Mesenchymal stem cell (in vitro differentiated cells and primary cell): Measurements from ENCODE around the gene RPS6KA6.

ENCODE experiments used
- DNase-seq: peaks from one replicate; pipeline ENCODE4 v3.0.0-alpha.2; 2013
- H2AFZ ChIP-seq: one replicate; pipeline ENCODE4 v1.6.1; 2013; ENCODE audit warnings: low read depth, mild to moderate bottlenecking, control low read depth, inconsistent platforms, low read length, moderate library complexity
- H2AK5ac ChIP-seq: 2 replicates; pipeline ENCODE4 v1.6.1; 2013; ENCODE audit warnings: low read length, moderate library complexity, mild to moderate bottlenecking, inconsistent platforms; ENCODE audit not compliant: severe bottlenecking
- H2BK120ac ChIP-seq: one replicate; pipeline ENCODE4 v1.6.1; 2013; ENCODE audit warnings: low read depth, mild to moderate bottlenecking, inconsistent platforms, low read length, moderate library complexity
- H2BK12ac ChIP-seq, 2 experiments: one replicate each; pipeline ENCODE4 v1.6.1; 2013; ENCODE audit warnings: inconsistent platforms in 2 of 2, low read length in 2 of 2, mild to moderate bottlenecking in 2 of 2, moderate library complexity in 2 of 2, control low read depth in 1 of 2
- H2BK15ac ChIP-seq: one replicate; pipeline ENCODE4 v1.6.1; 2013; ENCODE audit warnings: mild to moderate bottlenecking, low read depth, inconsistent platforms; ENCODE audit not compliant: poor library complexity, severe bottlenecking
- H2BK5ac ChIP-seq: 2 replicates; pipeline ENCODE4 v1.6.1; 2013; ENCODE audit warnings: low read depth, mild to moderate bottlenecking, low read length, control low read depth, inconsistent platforms; ENCODE audit not compliant: poor library complexity, severe bottlenecking
- H3K14ac ChIP-seq, 2 experiments: one replicate each; pipeline ENCODE4 v1.6.1; 2013; ENCODE audit warnings: inconsistent platforms in 2 of 2, low read length in 2 of 2, control low read depth in 1 of 2, mild to moderate bottlenecking in 1 of 2, moderate library complexity in 1 of 2
- H3K18ac ChIP-seq, 2 experiments: one replicate each; pipeline ENCODE4 v1.6.1; 2013; ENCODE audit warnings: inconsistent platforms in 2 of 2, low read length in 2 of 2, control low read depth in 1 of 2, low read depth in 1 of 2, mild to moderate bottlenecking in 1 of 2
- H3K23ac ChIP-seq, 2 experiments: one replicate each; pipeline ENCODE4 v1.6.1; 2013; ENCODE audit warnings: inconsistent platforms in 2 of 2, low read length in 2 of 2, mild to moderate bottlenecking in 2 of 2, moderate library complexity in 2 of 2, control low read depth in 1 of 2
- H3K27ac ChIP-seq: 2 replicates; pipeline ENCODE4 v1.5.1; 2013; ENCODE audit warnings: mild to moderate bottlenecking, moderate library complexity, low read length, control low read depth, inconsistent platforms; ENCODE audit not compliant: poor library complexity, severe bottlenecking
- H3K27me3 ChIP-seq, 2 experiments: 2 replicates each; pipeline versions ENCODE4 v1.6.1 to v1.7.0; 2013; ENCODE audit warnings: low read length in 2 of 2, mild to moderate bottlenecking in 2 of 2, moderate library complexity in 2 of 2, control low read depth in 1 of 2, inconsistent platforms in 1 of 2; ENCODE audit not compliant: control insufficient read depth in 1 of 2, insufficient read depth in 1 of 2
- H3K36me3 ChIP-seq, 2 experiments: 2 replicates each; pipeline versions ENCODE4 v1.6.1 to v1.7.0; 2013; ENCODE audit warnings: low read length in 2 of 2, control low read depth in 1 of 2, inconsistent platforms in 1 of 2, low read depth in 1 of 2, mild to moderate bottlenecking in 1 of 2; ENCODE audit not compliant: insufficient read depth in 2 of 2, control insufficient read depth in 1 of 2
- H3K4ac ChIP-seq, 2 experiments: one replicate each; pipeline ENCODE4 v1.6.1; 2013; ENCODE audit warnings: inconsistent platforms in 2 of 2, low read length in 2 of 2, mild to moderate bottlenecking in 2 of 2, moderate library complexity in 2 of 2, control low read depth in 1 of 2, low read depth in 1 of 2
- H3K4me1 ChIP-seq: 2 replicates; pipeline ENCODE4 v1.6.1; 2013; ENCODE audit warnings: low read depth, low read length, control low read depth; ENCODE audit not compliant: control insufficient read depth, insufficient read depth
- H3K4me2 ChIP-seq: 2 replicates; pipeline ENCODE4 v1.6.1; 2013; ENCODE audit warnings: low read length, mild to moderate bottlenecking, inconsistent platforms; ENCODE audit not compliant: poor library complexity, severe bottlenecking
- H3K4me3 ChIP-seq, 2 experiments: 2 replicates each; pipeline versions ENCODE4 v1.5.1 to v1.7.0; 2013; ENCODE audit warnings: low read length in 2 of 2, mild to moderate bottlenecking in 2 of 2, control low read depth in 1 of 2, low read depth in 1 of 2; ENCODE audit not compliant: insufficient read depth in 1 of 2
- H3K79me1 ChIP-seq: replicated peaks from 2 replicates; pipeline ENCODE4 v1.6.1; 2013; ENCODE audit warnings: mild to moderate bottlenecking, control low read depth, low read length, inconsistent platforms; ENCODE audit not compliant: poor library complexity, severe bottlenecking
- H3K9ac ChIP-seq: 2 replicates; pipeline ENCODE4 v1.7.0; 2013; ENCODE audit warnings: mild to moderate bottlenecking, low read length, moderate library complexity
- H3K9me3 ChIP-seq: 2 replicates; pipeline ENCODE4 v1.7.0; 2013; ENCODE audit warnings: mild to moderate bottlenecking, low read length; ENCODE audit not compliant: control insufficient read depth
- H4K8ac ChIP-seq: one replicate; pipeline ENCODE4 v1.6.1; 2013; ENCODE audit warnings: inconsistent platforms, mild to moderate bottlenecking, low read length, moderate library complexity
- H4K91ac ChIP-seq: one replicate; pipeline ENCODE4 v1.6.1; 2013; ENCODE audit warnings: mild to moderate bottlenecking, low read length, inconsistent platforms
- WGBS: methylation state at CpG from one replicate; pipeline ENCODE4 v1.1.7; 2013; ENCODE audit warnings: mixed read lengths; 5-methylcytosine and 5-hydroxymethylcytosine counted together

The RPS6KA6 gene

GRCh38 chrX:84161641-84162040, 26.4 kb downstream of the RPS6KA6 start:
- H3K79me1 ChIP-seq = no peaks in the 10 kb centered on the region
- H4K91ac ChIP-seq = no peak overlapping the region
- H3K4me1 ChIP-seq = no peaks in the 10 kb centered on the region
- H3K18ac ChIP-seq = no peak overlapping the region
- no peaks in the 10 kb centered on the region for H3K9me3 ChIP-seq
- H3K27ac ChIP-seq = no peak overlapping the region
- H3K36me3 ChIP-seq = no peaks in the 10 kb centered on the region
- no peaks in the 10 kb centered on the region for H3K27me3 ChIP-seq
- no peak overlapping the region for H3K9ac ChIP-seq
- no peak overlapping the region for H4K8ac ChIP-seq
- H3K23ac ChIP-seq = no peak overlapping the region
- DNase-seq = no peak
- H2BK5ac ChIP-seq = no peak overlapping the region
- H3K14ac ChIP-seq = no peak overlapping the region
- H2AK5ac ChIP-seq = no peak overlapping the region
- no peak overlapping the region for H3K4me3 ChIP-seq
- no peak overlapping the region for H2BK120ac ChIP-seq
- no peak overlapping the region for H2BK15ac ChIP-seq
- H3K4ac ChIP-seq = no peak overlapping the region
- H2AFZ ChIP-seq = no peak overlapping the region
- no peak overlapping the region for H3K4me2 ChIP-seq
- no peak overlapping the region for H2BK12ac ChIP-seq

- no peak overlapping the region for H3K9ac ChIP-seq
- H3K27ac ChIP-seq = no peak overlapping the region
Observed at GRCh38 chrX:84160736-84161135, 27.3 kb downstream of the RPS6KA6 start.

GRCh38 chrX:84156821-84157220, 31.2 kb downstream of the RPS6KA6 start:
- Histone ChIP-seq H3K4me1 (no peaks in the 10 kb centered on the region), H3K27ac (no peak overlapping the region), H2BK12ac (no peak overlapping the region), H3K79me1 (no peaks in the 10 kb centered on the region), H3K14ac (no peak overlapping the region), H3K4me3 (no peak overlapping the region), H3K27me3 (no peaks in the 10 kb centered on the region), H2BK120ac (no peak overlapping the region), H2AFZ (no peak overlapping the region), H3K23ac (no peak overlapping the region), H3K36me3 (no peaks in the 10 kb centered on the region), H4K91ac (no peak overlapping the region), H3K18ac (no peak overlapping the region), H3K9ac (no peak overlapping the region), H3K4me2 (no peak overlapping the region), H2BK5ac (no peak overlapping the region), H3K9me3 (no peaks in the 10 kb centered on the region), H2BK15ac (no peak overlapping the region), H3K4ac (no peak overlapping the region), H4K8ac (no peak overlapping the region), H2AK5ac (no peak overlapping the region)
- DNase-seq = no peak
- no CpG with 5 or more reads among the region's 1 CpG for WGBS

More at GRCh38 chrX:84160736-84161135, 27.3 kb downstream of the RPS6KA6 start:
- H3K9me3 ChIP-seq = no peaks in the 10 kb centered on the region
- H3K4me1 ChIP-seq = no peaks in the 10 kb centered on the region
- H3K79me1 ChIP-seq = no peaks in the 10 kb centered on the region
- H2AK5ac ChIP-seq = no peak overlapping the region
- H2BK12ac ChIP-seq = no peak overlapping the region
- H2BK120ac ChIP-seq = no peak overlapping the region
- H4K91ac ChIP-seq = no peak overlapping the region
- no peak overlapping the region for H3K23ac ChIP-seq
- no peak overlapping the region for H3K4me3 ChIP-seq
- no peaks in the 10 kb centered on the region for H3K27me3 ChIP-seq
- no peak for DNase-seq
- no peak overlapping the region for H2AFZ ChIP-seq
- no peak overlapping the region for H2BK5ac ChIP-seq
- no peaks in the 10 kb centered on the region for H3K36me3 ChIP-seq
- H4K8ac ChIP-seq = no peak overlapping the region
- no peak overlapping the region for H3K4ac ChIP-seq
- no peak overlapping the region for H3K14ac ChIP-seq
- no peak overlapping the region for H3K4me2 ChIP-seq
- no peak overlapping the region for H2BK15ac ChIP-seq
- H3K18ac ChIP-seq = no peak overlapping the region
- WGBS = 100% methylated on average over 3 of the region's 4 CpGs

GRCh38 chrX:84155938-84156337, 32.1 kb downstream of the RPS6KA6 start:
- H3K4ac ChIP-seq = no peak overlapping the region

More at GRCh38 chrX:84155938-84156337, 32.1 kb downstream of the RPS6KA6 start:
- no peak overlapping the region for H3K14ac ChIP-seq
- H2BK120ac ChIP-seq = no peak overlapping the region
- no peak overlapping the region for H2BK15ac ChIP-seq
- no peak overlapping the region for H3K23ac ChIP-seq
- H3K9me3 ChIP-seq = no peaks in the 10 kb centered on the region
- H3K36me3 ChIP-seq = no peaks in the 10 kb centered on the region
- 80% methylated on average over 1 of the region's 3 CpGs for WGBS
- H3K27ac ChIP-seq = no peak overlapping the region
- no peak overlapping the region for H4K8ac ChIP-seq
- H3K4me1 ChIP-seq = no peaks in the 10 kb centered on the region
- no peaks in the 10 kb centered on the region for H3K79me1 ChIP-seq
- H3K18ac ChIP-seq = no peak overlapping the region
- no peak for DNase-seq
- no peak overlapping the region for H3K9ac ChIP-seq
- H2AFZ ChIP-seq = no peak overlapping the region
- H2AK5ac ChIP-seq = no peak overlapping the region
- no peak overlapping the region for H2BK5ac ChIP-seq
- no peak overlapping the region for H2BK12ac ChIP-seq
- no peak overlapping the region for H3K4me3 ChIP-seq
- H4K91ac ChIP-seq = no peak overlapping the region
- no peaks in the 10 kb centered on the region for H3K27me3 ChIP-seq
- no peak overlapping the region for H3K4me2 ChIP-seq
